Thoracic aorta (tissue), 2 donors: ENCODE measurements around the gene TOR1AIP1. TPM values are rescaled to one million over a fixed set of nuclear protein-coding genes. Genes with fewer than 3 reads are reported as not detected.
A peak's percentile ranks its signal among the peaks of the same experiment; 100 is the strongest.

Experiments used
- ATAC-seq: fragments of 150-250 bp; one replicate; pipeline ENCODE4 v1.8.0; 2017; ENCODE audit warnings: low read depth; ENCODE audit not compliant: insufficient number of reproducible peaks, low FRiP score
- DNase-seq: peaks from one replicate; pipeline ENCODE4 v3.0.0-alpha.2; 2020; ENCODE audit warnings: low spot score
- H3K27ac ChIP-seq, 2 donors: fragments of 200-600 bp; sonication (generic); 1 replicate in 1 of 2; 2 replicates in 1 of 2; pipeline ENCODE4 v1.5.1; 2016; ENCODE audit warnings: mild to moderate bottlenecking in 2 of 2, moderate library complexity in 2 of 2
- H3K27me3 ChIP-seq: fragments of 200-600 bp; sonication (generic); replicated peaks from 2 replicates; pipeline ENCODE4 v1.6.0; 2016; ENCODE audit warnings: mild to moderate bottlenecking; ENCODE audit not compliant: insufficient read depth
- H3K36me3 ChIP-seq: fragments of 200-600 bp; sonication (generic); one replicate; pipeline ENCODE4 v1.5.1; 2016
- H3K4me1 ChIP-seq, 2 donors: fragments of 200-600 bp; sonication (generic); 1 replicate in 1 of 2; 2 replicates in 1 of 2; pipeline versions ENCODE4 v1.5.1 to v1.6.0; 2016; ENCODE audit warnings: low read depth in 2 of 2, mild to moderate bottlenecking in 1 of 2; ENCODE audit not compliant: control insufficient read depth in 1 of 2
- H3K4me3 ChIP-seq: fragments of 200-600 bp; sonication (generic); 2 replicates; pipeline ENCODE4 v1.5.1; 2016; ENCODE audit warnings: mild to moderate bottlenecking
- H3K9me3 ChIP-seq: fragments of 200-600 bp; sonication (generic); 2 replicates; pipeline ENCODE4 v1.5.1; 2016
- CTCF ChIP-seq: fragments of 200-600 bp; sonication (generic); IDR thresholded peaks from one replicate; pipeline ENCODE4 v1.5.1; 2019; ENCODE audit warnings: antibody characterized with exemption
- total RNA-seq, 2 donors: library from RNA; depleted of rRNA; stranded (reverse); fragments of >200 nt; gene quantifications; one replicate each; pipeline versions ENCODE4 v1.1.0 to v1.2.3, GENCODE V29; 2016

Gene TOR1AIP1
- total RNA-seq, 2 donors from 2014 or later = 99.5 to 106 TPM

- no peaks in the 10 kb centered on the region for H3K27me3 ChIP-seq
- peaks cover 12% of the 10 kb centered on the region for H3K36me3 ChIP-seq
- H3K27ac ChIP-seq = peak overlapping the region; percentile 74 to 99
- H3K4me1 ChIP-seq = peaks cover 45 to 53% of the 10 kb centered on the region in 2 donors
- TF ChIP-seq CTCF = no peak
- no peaks in the 10 kb centered on the region for H3K9me3 ChIP-seq
- H3K4me3 ChIP-seq = peak overlapping the region; percentile 96
- no peak for ATAC-seq
- DNase-seq = no peak
These were observed 1.1 kb downstream of the TOR1AIP1 start for GRCh38 chr1:179883040-179883744.

GRCh38 chr1:179883745-179884138, 1.7 kb downstream of the TOR1AIP1 start:
- H3K4me1 ChIP-seq = peaks cover 48 to 52% of the 10 kb centered on the region in 2 donors
- H3K9me3 ChIP-seq = no peaks in the 10 kb centered on the region
- no peak for DNase-seq
- no peak for TF ChIP-seq CTCF
- no peak for ATAC-seq
- H3K4me3 ChIP-seq = peak overlapping the region; percentile 96
- peak overlapping the region; percentile 74 to 99 for H3K27ac ChIP-seq
- peaks cover 12% of the 10 kb centered on the region for H3K36me3 ChIP-seq
- H3K27me3 ChIP-seq = no peaks in the 10 kb centered on the region

GRCh38 chr1:179888071-179888470, 6.0 kb downstream of the TOR1AIP1 start:
- no peak for TF ChIP-seq CTCF
- Histone ChIP-seq H3K4me3 (peak overlapping the region; percentile 30), H3K27ac (no peak overlapping the region), H3K36me3 (peaks cover 44% of the 10 kb centered on the region), H3K9me3 (no peaks in the 10 kb centered on the region), H3K4me1 (peaks cover 42% of the 10 kb centered on the region in 2 donors), H3K27me3 (no peaks in the 10 kb centered on the region)
- ATAC-seq (no peak), DNase-seq (no peak)

GRCh38 chr1:179889589-179889988, 7.5 kb downstream of the TOR1AIP1 start:
- peaks cover 32 to 33% of the 10 kb centered on the region in 2 donors for H3K4me1 ChIP-seq
- H3K4me3 ChIP-seq = no peak overlapping the region
- no peaks in the 10 kb centered on the region for H3K9me3 ChIP-seq
- no peak overlapping the region for H3K27ac ChIP-seq
- TF ChIP-seq CTCF = no peak
- DNase-seq (no peak), ATAC-seq (no peak)
- H3K27me3 ChIP-seq = no peaks in the 10 kb centered on the region
- peaks cover 43% of the 10 kb centered on the region for H3K36me3 ChIP-seq

- Histone ChIP-seq H3K9me3 (no peaks in the 10 kb centered on the region), H3K36me3 (peaks cover 25% of the 10 kb centered on the region), H3K4me3 (no peak overlapping the region), H3K27me3 (no peaks in the 10 kb centered on the region), H3K27ac (no peak overlapping the region), H3K4me1 (no peaks in the 10 kb centered on the region)
- ATAC-seq (no peak), DNase-seq (no peak)
- TF ChIP-seq CTCF = no peak
These were observed 28.8 kb downstream of the TOR1AIP1 start for GRCh38 chr1:179910934-179911333.
